HG03060 (cell line): ENCODE data around the gene RDH8.

Source experiments
- ATAC-seq: cut with Tn5 transposase; IDR thresholded peaks from one replicate; pipeline ENCODE4 v1.9.1; 2021; ENCODE audit warnings: low read depth, moderate number of reproducible peaks; ENCODE audit not compliant: unreplicated experiment

The RDH8 gene, protein sequence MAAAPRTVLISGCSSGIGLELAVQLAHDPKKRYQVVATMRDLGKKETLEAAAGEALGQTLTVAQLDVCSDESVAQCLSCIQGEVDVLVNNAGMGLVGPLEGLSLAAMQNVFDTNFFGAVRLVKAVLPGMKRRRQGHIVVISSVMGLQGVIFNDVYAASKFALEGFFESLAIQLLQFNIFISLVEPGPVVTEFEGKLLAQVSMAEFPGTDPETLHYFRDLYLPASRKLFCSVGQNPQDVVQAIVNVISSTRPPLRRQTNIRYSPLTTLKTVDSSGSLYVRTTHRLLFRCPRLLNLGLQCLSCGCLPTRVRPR

GRCh38 chr19:10013316-10013715 lies at the start of gene RDH8:
TSS of gene RDH8 (plus strand) at chr19:10013483. CDS start at chr19:10013498, 15 bp downstream.
- no peak for ATAC-seq

- no peak for ATAC-seq
Measured at GRCh38 chr19:9966024-9966423, 47.3 kb upstream of the RDH8 start.

- no peak for ATAC-seq
Measured at GRCh38 chr19:9966448-9966847, 46.8 kb upstream of the RDH8 start.

- no peak for ATAC-seq
Measured at GRCh38 chr19:9967326-9967725, 46.0 kb upstream of the RDH8 start.

GRCh38 chr19:9968820-9969687 lies 44.2 kb upstream of the RDH8 start:
- ATAC-seq: no peak

GRCh38 chr19:9969688-9969975 lies 43.7 kb upstream of the RDH8 start:
- ATAC-seq: no peak

DNA sequence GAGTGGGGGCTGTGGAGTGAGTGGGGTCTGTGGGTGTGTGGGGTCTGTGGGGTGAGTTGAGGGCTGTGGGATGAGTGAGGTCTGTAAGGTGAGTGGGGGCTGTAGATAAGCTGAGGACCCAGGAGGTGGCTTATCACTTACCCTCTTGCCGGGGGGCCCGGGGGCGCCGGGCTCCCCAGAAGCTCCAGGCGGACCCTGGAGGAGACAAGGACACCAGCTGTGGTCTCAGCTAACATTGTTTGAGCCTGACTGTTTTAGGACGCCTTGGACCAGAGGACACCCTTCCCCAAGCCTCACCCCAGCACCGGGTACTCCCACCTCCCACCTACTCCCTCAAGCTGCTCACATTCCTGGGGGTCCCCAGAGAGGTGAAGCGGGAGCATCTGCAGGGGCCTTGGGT lies 42.8 kb upstream of the RDH8 start:
- no peak for ATAC-seq

- no peak for ATAC-seq
Measured at GRCh38 chr19:9971166-9971897, 42.0 kb upstream of the RDH8 start.

DNA sequence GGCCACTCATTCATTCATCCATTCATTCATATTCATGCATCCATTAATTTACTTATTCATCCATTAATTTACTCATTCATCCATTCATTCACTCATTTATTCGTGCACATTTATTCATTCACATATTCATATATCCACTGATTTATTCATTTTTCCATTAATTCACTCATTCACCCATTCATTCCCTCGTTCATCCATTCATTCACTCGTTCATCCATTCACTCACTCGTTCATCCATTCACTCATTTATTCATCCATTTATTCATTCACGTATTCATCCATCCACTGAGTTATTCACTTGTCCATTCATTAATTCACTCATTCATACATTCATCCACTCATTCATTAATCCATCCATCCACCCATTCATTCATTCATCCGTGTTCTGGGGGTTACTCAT lies 41.2 kb upstream of the RDH8 start:
- ATAC-seq: no peak

DNA sequence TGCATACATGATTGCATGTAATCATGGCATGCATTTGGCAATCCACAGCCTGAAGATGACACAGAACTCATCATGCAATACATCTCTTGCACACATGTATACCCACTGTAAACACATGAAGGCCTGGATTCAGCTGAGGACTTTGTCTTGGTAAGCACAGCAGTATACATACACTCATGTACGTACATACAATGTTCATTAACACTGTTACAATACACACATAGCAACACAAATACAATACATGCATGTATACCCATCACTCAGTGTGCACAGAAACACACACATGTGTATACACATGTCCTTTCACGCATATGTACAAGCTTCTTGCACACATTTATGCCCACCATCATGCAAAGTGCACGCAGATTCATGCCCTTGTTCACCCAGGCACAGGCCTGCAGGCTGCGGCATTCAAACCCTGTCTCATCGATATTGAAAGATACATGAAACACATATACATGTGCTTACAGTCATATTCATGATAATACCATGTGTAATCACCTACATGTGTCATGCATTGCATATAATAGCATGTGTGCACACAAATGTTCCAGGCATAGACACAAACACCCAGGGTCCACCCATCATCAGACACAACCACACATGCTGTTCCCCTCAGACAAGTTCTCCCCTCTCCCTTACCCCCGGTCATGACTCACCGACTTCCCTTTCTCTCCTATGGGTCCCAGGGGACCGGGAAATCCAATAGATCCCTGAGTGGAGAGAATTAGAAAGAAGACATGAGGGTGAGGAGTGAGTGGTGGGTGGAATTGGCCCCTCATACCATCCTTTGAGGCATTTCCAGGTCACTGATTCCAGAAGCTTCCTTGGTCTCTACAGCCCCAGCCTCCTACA lies 31.6 kb upstream of the RDH8 start:
- ATAC-seq: no peak

GRCh38 chr19:9986787-9987281 lies 26.4 kb upstream of the RDH8 start:
- no peak for ATAC-seq

DNA sequence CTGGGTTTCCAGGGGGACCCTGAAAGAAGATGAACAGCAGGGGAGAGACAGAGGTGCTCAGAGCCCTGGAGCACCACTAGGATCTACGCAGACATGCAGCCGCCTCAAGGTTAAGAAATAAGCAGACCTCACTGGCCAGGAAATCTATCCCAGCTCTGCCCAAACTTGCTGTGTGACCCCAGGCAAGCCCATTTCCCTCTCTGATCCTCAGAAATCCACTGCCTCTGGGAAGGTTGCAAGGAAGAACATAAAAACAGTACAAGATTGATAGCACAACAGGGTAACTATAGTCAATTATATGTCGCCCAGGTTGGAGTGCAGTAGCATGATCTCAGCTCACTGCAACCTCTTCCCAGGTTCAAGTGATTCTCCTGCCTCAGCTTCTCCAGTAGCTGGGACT lies 23.8 kb upstream of the RDH8 start:
- ATAC-seq: no peak

- no peak for ATAC-seq
Measured at GRCh38 chr19:9991425-9992191, 21.7 kb upstream of the RDH8 start.

GRCh38 chr19:9995084-9995483 lies 18.2 kb upstream of the RDH8 start:
- ATAC-seq: no peak

DNA sequence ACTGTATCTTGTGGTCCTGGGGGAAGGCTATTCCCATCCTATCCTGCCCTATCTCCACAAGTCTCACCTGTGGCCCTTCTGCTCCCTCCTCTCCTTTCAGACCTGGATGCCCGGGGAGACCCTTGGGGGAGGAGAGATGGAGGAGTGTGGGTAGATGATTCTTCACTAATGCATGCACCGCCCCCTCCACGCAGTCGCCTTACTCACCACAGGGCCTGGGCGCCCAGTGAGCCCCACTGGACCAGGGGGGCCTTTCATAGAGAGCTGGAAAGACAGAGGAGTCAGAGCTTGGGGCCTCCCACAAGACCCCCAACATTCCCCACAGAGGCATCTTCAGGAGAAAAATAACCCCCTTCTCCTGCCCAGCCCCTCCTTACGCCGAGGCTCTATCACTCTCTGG lies 17.3 kb upstream of the RDH8 start:
- ATAC-seq: no peak

- ATAC-seq: no peak
Measured at GRCh38 chr19:9996541-9996940, 16.7 kb upstream of the RDH8 start.

DNA sequence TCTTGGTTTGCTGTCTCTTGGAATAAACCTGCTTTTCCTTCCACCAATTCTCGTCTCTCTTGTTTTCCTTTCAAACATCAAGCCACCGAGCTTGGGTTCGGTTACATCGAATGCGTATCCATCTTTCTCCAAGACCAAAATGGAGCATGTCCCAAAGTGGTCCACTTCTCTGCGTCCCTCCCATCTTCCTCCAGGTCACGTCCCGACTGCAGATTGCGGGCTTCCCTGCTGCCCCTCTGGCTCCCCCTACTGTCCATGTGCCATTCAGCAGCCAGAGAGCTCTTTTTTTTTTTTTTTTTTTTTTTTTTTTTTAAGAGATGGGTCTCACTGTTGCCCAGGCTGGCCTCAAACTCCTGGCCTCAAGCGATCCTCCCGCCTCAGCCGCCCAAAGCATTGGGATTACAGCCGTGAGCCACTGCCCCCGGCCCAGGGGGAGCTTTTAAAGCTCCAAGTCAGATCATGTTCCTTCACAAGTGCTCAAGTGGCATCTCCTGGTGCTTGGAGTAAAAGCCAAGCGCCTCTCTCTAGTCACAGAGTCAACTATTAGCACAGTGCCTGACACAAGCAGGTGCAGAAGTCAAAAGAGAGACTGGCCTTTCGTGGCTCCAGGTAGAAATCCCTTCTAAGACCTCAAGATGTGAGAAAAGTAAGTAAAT lies 13.0 kb upstream of the RDH8 start:
- ATAC-seq: no peak

DNA sequence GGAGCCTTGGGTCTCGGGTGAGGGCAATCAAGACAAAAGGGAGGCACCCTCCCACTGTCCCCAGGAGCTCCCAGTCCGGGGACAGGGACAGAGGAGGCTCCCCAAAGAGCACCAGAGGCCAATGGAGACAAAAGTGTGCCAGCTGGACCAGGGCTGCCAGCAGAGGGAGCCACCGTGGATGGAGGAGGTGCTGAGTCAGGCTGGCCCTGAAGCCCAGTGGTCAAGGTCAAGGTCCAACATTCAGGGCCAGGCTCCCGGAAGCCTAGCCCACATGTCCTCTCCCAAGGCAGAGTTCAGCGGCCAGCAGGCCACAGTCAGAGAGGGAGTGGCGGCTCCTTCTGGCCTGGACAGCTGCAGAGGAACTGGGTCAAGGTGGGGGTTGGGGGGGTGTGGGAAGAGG lies 11.4 kb upstream of the RDH8 start:
- ATAC-seq: no peak

GRCh38 chr19:10003271-10003670 lies 10.0 kb upstream of the RDH8 start:
- ATAC-seq: no peak
